Activated CD4-positive, CD25-positive, alpha-beta regulatory T cell treated with anti-CD3 and anti-CD28 coated beads, Interleukin-2, amount 50 U/mL, for 16 hours (primary cell): ENCODE data around the gene NFATC4.

Experiments used
- DNase-seq: peaks from one replicate; pipeline ENCODE4 v3.0.0-alpha.2; 2020; ENCODE audit warnings: low read depth, low spot score

The NFATC4 gene

DNA sequence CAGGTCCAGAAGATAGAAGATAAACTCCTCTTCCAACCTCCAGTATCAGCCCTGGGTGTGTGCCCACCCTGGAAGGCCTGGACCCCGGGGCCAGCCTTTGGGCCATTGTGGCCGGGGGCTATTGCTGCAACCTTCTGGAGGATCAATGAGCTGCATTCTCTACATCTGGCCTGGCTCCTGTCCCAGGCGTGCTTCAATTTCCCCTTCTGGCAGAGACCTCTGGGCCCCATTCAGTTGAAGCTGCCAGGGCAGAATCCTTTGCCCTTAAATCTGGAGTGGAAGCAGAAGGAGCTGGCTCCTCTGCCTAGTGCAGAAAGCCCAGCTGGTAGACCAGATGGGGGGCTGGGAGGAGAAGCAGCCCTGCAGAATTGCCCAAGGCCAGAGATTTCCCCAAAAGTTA lies 40.8 kb downstream of the NFATC4 start:
- DNase-seq = no peak

DNA sequence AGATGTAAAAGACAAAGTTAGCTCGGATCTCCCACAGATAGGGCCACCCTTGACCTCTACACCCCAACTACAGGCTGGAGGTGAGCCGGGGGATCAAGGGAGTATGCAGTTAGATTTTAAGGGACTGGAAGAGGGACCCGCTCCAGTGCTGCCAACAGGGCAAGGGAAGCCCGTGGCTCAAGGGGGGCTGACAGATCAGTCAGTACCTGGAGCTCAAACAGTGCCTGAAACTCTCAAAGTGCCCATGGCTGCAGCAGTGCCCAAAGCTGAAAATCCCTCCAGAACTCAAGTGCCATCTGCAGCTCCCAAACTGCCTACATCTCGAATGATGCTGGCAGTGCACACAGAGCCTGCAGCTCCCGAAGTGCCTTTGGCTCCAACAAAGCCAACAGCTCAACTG lies 41.2 kb downstream of the NFATC4 start:
- DNase-seq = no peak

DNA sequence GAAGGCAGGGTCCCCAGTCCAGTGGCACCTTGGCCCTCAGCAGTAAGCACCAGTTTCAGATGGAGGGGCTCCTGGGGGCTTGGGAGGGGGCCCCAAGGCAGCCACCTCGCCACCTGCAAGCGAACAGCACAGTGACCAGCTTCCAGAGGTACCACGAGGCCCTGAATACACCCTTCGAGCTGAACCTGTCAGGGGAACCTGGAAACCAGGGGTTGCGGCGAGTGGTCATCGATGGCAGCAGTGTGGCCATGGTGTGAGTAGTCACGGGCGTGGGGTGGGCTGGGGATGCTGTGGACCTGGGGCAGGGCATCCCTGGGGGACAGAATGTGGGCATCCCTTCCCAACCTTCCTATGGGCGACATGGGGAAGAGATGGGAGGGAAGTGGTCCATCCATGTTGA lies 42.0 kb downstream of the NFATC4 start:
- DNase-seq = no peak

DNA sequence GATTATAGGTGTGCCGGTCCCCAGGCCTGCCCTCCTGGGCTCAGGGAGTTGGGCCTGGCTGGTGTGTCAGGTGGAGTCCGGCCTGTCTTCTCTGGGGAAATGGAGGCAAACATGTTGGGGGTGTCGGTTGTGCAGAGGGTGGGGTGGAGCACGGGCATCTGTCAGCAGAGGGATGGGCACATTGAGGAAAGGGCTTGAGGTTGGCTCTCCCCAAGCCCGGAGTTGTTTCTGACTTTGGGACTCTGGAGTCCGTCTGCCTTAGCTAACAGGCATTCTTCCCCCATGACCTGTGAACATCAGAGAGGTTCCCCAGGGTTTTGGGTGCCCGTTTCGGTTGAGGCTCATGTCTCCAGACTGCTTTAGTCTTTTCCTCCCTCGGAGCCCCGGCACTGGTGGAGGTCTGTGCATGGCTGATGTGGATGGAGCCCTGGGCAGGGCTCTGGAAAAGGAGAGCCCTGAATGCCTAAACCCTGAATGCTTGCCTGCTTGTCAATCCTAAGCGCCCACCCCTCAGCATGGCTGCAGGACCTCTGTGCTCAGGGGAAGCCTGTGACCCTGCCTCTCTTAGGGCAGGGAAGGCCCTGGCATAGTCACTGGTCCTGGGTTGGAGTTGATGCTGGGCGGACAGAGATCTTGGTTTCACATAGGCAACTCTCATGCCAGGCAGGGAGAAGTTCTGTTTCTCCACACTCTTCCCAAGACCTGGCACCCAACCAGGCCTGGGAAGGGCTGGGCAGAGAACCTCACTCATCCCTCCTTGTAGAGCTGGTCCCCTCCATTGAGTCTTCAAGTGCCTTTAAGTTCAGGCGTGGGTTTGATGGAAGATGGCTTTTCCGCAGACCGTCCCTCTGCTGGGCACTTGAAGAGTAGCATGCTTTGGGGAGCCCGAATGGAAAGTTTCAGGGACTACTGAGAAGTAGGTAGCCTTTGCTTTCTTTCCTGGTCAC lies 43.7 kb downstream of the NFATC4 start:
- DNase-seq = no peak

DNA sequence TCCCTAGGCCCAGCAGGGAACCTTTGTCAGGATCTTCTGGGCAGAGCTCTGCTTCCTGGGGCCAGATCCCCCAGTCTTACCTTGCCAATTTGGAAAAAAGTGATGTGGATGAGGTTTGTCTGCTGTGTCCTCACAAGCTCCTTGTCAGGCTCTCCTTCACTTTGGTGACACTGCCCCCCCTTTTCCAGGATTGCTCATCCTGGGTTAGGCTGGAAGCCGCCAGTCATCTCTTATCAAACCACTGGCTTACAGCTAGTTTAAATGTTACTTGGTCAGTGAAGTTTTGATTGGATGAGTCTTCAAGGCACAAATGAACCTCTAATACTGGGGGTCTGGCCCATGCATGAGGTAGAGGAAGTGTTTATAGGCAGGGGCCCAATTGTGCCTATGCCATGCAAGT lies 46.1 kb downstream of the NFATC4 start:
- DNase-seq = no peak

DNA sequence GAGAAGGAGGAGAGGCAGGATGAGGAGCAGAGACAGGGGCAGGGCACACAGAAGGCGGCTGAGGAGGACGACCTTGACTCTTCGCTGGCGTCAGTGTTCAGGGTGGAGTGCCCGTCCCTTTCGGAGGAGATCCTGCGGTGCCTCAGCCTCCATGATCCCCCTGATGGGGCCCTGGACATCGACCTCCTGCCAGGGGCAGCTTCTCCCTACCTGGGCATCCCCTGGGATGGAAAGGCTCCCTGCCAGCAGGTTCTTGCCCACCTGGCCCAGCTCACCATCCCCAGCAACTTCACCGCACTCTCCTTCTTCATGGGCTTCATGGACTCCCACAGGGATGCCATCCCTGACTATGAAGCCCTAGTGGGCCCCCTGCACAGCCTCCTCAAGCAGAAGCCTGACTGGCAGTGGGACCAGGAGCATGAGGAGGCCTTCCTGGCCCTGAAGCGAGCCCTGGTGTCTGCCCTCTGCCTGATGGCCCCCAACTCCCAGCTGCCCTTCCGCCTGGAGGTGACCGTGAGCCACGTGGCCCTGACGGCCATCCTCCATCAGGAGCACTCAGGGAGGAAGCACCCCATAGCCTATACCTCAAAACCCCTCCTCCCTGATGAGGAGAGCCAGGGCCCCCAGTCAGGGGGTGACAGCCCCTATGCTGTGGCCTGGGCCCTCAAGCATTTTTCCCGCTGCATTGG lies 46.9 kb downstream of the NFATC4 start:
- DNase-seq = no peak

DNA sequence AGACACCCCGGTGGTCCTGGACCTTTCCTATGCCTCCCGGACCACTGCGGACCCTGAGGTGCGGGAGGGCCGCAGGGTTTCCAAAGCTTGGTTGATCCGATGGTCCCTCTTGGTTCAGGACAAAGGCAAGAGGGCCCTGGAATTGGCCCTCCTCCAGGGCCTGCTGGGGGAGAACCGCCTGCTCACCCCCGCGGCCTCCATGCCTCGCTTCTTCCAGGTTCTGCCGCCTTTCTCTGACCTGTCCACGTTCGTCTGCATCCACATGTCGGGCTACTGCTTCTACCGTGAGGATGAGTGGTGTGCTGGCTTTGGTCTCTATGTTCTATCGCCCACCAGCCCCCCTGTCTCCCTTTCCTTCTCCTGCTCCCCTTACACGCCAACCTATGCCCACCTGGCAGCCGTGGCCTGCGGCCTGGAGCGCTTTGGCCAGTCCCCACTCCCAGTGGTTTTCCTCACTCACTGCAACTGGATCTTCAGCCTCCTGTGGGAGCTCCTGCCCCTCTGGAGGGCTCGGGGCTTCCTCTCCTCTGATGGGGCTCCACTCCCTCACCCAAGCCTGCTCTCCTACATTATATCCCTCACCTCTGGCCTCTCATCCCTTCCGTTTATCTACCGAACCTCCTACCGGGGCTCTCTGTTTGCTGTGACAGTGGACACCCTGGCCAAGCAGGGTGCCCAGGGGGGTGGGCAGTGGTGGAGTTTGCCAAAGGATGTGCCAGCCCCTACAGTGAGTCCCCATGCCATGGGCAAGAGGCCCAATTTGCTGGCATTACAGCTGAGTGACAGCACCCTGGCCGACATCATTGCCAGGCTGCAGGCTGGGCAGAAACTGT lies 47.7 kb downstream of the NFATC4 start:
- no peak for DNase-seq

GRCh38 chr14:24416254-24416931 lies 48.4 kb downstream of the NFATC4 start:
- DNase-seq = no peak

- no peak for DNase-seq
Measured at GRCh38 chr14:24416932-24417619, 49.1 kb downstream of the NFATC4 start.

DNA sequence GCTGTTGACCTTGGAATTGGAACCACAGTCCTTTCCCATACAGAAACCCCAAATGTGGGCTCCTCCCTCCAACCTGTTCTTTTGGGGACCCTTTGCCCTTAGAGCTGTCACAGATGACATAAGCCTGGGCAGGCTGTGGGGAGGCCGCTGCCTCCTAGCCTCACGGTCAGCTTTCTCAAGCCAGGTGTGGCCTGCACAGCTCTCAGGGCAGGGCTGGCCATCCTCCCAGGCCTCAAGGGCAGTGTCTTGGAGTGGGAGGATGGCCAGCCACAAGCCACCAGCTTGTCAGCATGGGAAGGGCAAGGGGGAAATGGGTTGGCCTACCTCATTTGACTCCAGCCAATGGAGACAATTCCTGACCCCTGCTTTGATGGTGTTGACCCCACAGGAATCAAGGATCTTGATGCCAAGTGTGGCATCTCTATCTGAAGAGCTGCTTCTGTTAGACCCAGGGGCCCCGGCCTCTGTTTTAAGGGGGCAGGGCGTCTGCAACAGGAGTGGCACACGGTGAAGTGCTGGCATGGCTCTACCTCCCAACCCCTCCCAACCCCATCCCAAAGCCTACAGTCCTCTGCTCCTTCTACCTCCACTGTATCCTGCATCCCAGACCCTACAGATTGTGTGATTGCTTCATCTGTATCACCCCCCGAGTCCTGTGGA lies 50.0 kb downstream of the NFATC4 start:
- no peak for DNase-seq

GRCh38 chr14:24418492-24418873 lies 50.5 kb downstream of the NFATC4 start:
- DNase-seq = no peak

DNA sequence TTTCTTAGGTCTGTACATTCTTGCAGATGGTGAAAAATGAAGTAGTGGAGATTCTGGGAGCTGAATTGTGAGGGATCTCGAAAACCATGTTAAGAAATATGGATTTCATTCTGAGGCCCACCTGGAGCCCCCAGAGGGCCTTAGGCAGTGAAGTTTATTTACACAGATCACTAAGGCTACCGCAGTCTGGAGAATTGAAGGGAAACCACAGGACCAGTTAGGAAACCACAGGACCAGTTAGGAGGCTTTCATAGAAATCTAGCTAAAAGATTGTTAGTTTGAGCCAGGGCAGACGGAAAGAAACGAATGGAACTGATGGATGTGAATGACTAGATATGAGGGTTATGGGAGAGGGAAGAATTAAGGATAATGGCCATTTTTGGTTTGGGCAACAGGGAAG lies 54.3 kb downstream of the NFATC4 start:
- DNase-seq = no peak

GRCh38 chr14:24422694-24423601 lies 55.0 kb downstream of the NFATC4 start:
- DNase-seq = no peak

- DNase-seq = no peak
Measured at GRCh38 chr14:24425704-24426103, 57.7 kb downstream of the NFATC4 start.

DNA sequence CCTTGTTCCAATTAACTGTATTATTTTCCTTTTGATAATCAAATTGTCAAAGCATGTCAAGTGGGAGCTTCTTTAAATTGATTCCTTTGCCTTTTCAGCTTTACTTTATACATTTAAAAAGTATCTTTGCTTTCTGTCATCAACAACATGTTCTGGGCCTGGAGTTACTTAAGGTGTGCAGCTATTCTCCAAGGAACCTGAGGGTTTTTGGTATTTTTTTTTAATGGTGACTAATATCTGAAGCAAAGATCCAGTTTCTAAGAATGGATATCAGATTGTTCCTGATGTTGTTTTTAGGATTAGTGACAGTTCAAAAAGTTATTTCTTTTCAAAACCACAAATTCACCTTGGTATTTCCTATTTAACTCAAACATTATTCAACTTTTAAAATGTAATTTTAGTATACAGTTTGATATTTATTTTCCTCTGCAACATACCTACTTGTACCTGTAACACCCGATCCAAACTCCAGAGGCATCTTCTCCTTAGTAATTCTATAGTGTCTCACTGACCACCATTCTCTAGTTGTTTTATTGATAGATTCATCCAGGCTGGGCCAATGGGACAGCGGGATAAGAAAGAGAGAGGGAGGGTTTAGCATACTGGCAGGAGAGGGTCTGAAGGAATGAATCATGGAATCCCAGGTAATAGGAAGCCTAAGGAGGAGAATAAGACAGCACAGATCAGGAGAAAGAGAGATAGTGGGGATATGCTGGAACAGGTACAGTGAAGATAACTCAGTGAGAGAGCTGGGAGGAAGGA lies 58.3 kb downstream of the NFATC4 start:
- DNase-seq = no peak

- DNase-seq = no peak
Measured at GRCh38 chr14:24426912-24427536, 59.0 kb downstream of the NFATC4 start.

DNA sequence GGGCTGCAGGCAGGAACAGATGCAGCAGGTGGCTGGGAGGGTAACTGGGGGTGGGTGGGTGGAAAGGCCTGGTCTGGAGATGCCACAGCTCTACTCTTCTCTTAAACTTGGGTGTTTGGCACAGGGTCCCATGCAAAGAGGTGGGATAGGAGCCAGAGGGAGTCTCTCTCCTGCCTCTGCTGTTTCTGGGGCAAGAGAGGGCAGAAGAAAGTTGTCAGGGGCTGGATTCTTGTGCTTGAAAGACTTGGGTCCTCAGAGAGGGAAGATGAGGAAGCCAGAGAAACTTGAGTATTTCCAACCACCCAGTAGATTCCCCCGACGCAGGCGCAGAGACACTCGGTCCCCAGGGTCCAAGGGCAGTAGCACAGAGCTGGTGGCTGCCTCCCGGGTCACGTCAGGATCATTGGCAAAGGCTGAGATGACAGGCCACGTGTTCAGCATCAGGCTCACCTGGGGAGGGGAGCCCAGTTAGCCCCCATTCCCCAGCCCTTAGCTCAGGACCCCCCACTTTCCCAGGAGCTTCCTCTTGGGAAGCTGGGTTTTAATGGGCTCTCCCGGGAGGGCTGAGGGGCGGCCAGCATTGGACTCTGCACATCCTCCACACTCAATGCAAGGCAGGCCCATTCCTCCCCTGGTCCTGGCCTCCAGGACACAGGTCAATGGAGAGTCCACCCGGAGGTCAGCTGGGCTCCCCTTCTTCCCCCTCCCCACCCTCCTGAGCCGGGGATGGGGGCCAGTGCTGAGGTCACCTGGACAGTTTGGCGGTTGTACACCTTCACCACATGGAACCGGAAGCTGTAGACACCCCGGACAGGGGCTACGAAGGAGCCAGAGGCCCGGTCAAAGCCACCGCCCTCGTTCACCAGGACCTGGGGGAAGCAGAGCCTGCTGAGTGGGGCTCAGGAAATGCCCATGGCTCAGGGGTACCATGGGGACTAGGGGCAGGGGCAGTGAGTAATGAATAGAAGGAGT lies 59.8 kb downstream of the NFATC4 start:
- DNase-seq = no peak
